CD14-positive monocyte (primary cell): ENCODE measurements around the gene S100Z. TPM values are rescaled to one million over a fixed set of nuclear protein-coding genes. Genes with fewer than 3 reads are reported as not detected.
"Not testable (repeated sequence)": the region's sequence is repeated elsewhere in the genome, so short reads cannot be mapped to it uniquely, and the experiment has no call there.

Experiments used
- DNase-seq, 3 donors: peaks; one replicate each; pipeline ENCODE4 v3.0.0-alpha.2; 2011 to 2022
- H2AFZ ChIP-seq: 2 replicates; pipeline ENCODE4 v1.6.0; 2012; ENCODE audit warnings: mild to moderate bottlenecking, low read depth, low read length, inconsistent platforms; ENCODE audit not compliant: insufficient read depth, poor library complexity, severe bottlenecking
- H3K27ac ChIP-seq, 2 donors: 1 replicate in 1 of 2; 2 replicates in 1 of 2; pipeline ENCODE4 v1.5.1; 2012 to 2013; ENCODE audit warnings: low read length in 2 of 2, control low read depth in 1 of 2, inconsistent platforms in 1 of 2, low read depth in 1 of 2, mild to moderate bottlenecking in 1 of 2
- H3K27me3 ChIP-seq, 2 donors: one replicate each; pipeline versions ENCODE4 v1.6.0 to v1.6.1; 2011 to 2013; ENCODE audit warnings: low read length in 2 of 2; ENCODE audit not compliant: control insufficient read depth in 2 of 2, insufficient read depth in 2 of 2
- H3K36me3 ChIP-seq, 2 donors: replicated peaks in 1 of 2; 1 replicate in 1 of 2; 2 replicates in 1 of 2; pipeline versions ENCODE4 v1.5.1 to v1.6.1; 2012 to 2013; ENCODE audit warnings: low read length in 2 of 2, control low read depth in 1 of 2, inconsistent platforms in 1 of 2, mild to moderate bottlenecking in 1 of 2; ENCODE audit not compliant: insufficient read depth in 2 of 2, control insufficient read depth in 1 of 2
- H3K4me1 ChIP-seq, 2 donors: 1 replicate in 1 of 2; 2 replicates in 1 of 2; pipeline versions ENCODE4 v1.5.1 to v1.6.1; 2012 to 2013; ENCODE audit warnings: low read length in 2 of 2, control low read depth in 1 of 2, inconsistent platforms in 1 of 2, mild to moderate bottlenecking in 1 of 2, moderate library complexity in 1 of 2; ENCODE audit not compliant: insufficient read depth in 2 of 2, control insufficient read depth in 1 of 2
- H3K4me2 ChIP-seq: replicated peaks from 2 replicates; pipeline ENCODE3; 2012; ENCODE audit warnings: low read length, moderate library complexity, mild to moderate bottlenecking; ENCODE audit not compliant: poor library complexity, severe bottlenecking; ENCODE audit errors: extremely low read depth
- H3K4me3 ChIP-seq, 3 experiments: fragments of 200-600 bp in 1 of 3; sonication (generic) in 1 of 3; replicated peaks in 1 of 3; 1 replicate in 2 of 3; 2 replicates in 1 of 3; pipeline ENCODE4 v1.5.1; 2011 to 2013; ENCODE audit warnings: low read length in 3 of 3, mild to moderate bottlenecking in 3 of 3, control low read depth in 2 of 3, low read depth in 2 of 3, inconsistent platforms in 1 of 3, moderate library complexity in 1 of 3
- H3K79me2 ChIP-seq: 2 replicates; pipeline ENCODE4 v1.6.0; 2012; ENCODE audit warnings: mild to moderate bottlenecking, control low read depth, inconsistent platforms, low read length, moderate library complexity; ENCODE audit not compliant: insufficient read depth
- H3K9ac ChIP-seq: 2 replicates; pipeline ENCODE4 v1.6.0; 2017; ENCODE audit warnings: low read length, mild to moderate bottlenecking; ENCODE audit not compliant: insufficient read depth, poor library complexity, severe bottlenecking
- H3K9me3 ChIP-seq, 2 donors: replicated peaks in 1 of 2; 1 replicate in 1 of 2; 2 replicates in 1 of 2; pipeline versions ENCODE4 v1.5.1 to v1.6.1; 2012 to 2013; ENCODE audit warnings: low read length in 2 of 2, control low read depth in 1 of 2; ENCODE audit not compliant: control insufficient read depth in 1 of 2, insufficient read depth in 1 of 2
- H4K20me1 ChIP-seq: 2 replicates; pipeline ENCODE4 v1.6.0; 2012; ENCODE audit warnings: mild to moderate bottlenecking, low read length, control low read depth, moderate library complexity; ENCODE audit not compliant: insufficient read depth
- H3K27ac Mint-ChIP-seq, 7 donors: one replicate each; pipeline ENCODE4 v1.8.0; 2020; ENCODE audit warnings: mild to moderate bottlenecking in 7 of 7, mixed read lengths in 7 of 7, moderate library complexity in 6 of 7, inconsistent platforms in 2 of 7
- H3K27me3 Mint-ChIP-seq, 3 donors: one replicate each; pipeline ENCODE4 v1.8.0; 2021 to 2022; ENCODE audit warnings: low read depth in 3 of 3, mild to moderate bottlenecking in 3 of 3, mixed read lengths in 3 of 3, moderate library complexity in 3 of 3, inconsistent platforms in 1 of 3
- H3K36me3 Mint-ChIP-seq, 2 donors: one replicate each; pipeline ENCODE4 v1.8.0; 2020; ENCODE audit warnings: mixed read lengths in 2 of 2, inconsistent platforms in 1 of 2, mild to moderate bottlenecking in 1 of 2
- H3K4me1 Mint-ChIP-seq: one replicate; pipeline ENCODE4 v1.8.0; 2020; ENCODE audit warnings: mild to moderate bottlenecking, mixed read lengths
- H3K4me3 Mint-ChIP-seq, 2 donors: one replicate each; pipeline ENCODE4 v1.8.0; 2020; ENCODE audit warnings: mild to moderate bottlenecking in 2 of 2, mixed read lengths in 2 of 2, moderate library complexity in 1 of 2
- H3K9me3 Mint-ChIP-seq, 7 donors: one replicate each; pipeline ENCODE4 v1.8.0; 2020 to 2022; ENCODE audit warnings: mixed read lengths in 7 of 7, mild to moderate bottlenecking in 6 of 7, moderate library complexity in 6 of 7, inconsistent platforms in 2 of 7
- WGBS: methylation state at CpG from one replicate; pipeline ENCODE4 v1.1.5; 2013; ENCODE audit warnings: missing lambda C conversion rate; ENCODE audit not compliant: insufficient coverage; 5-methylcytosine and 5-hydroxymethylcytosine counted together
- intact Hi-C, 2 donors: fragments of 100-400 bp; cut with micrococcal nuclease; formaldehyde crosslinking; loops; one replicate each; pipeline versions ENCODE4 v1.15.0 to v1.15.1; 2023
- polyA plus RNA-seq, 3 donors: library from polyadenylated mRNA; depleted of rRNA in 1 of 3; unstranded in 2 of 3; stranded (reverse) in 1 of 3; fragments of 300-500 nt in 2 of 3; fragments of >200 nt in 1 of 3; fragmentation: Illumina TruSeq in 2 of 3; gene quantifications; 1 replicate in 2 of 3; 2 replicates in 1 of 3; pipeline ENCODE4 v1.2.3, GENCODE V29; 2012 to 2021
- TF ChIP-seq, protein P1 (sequence below): fragments of 200-600 bp; IDR thresholded peaks from one replicate; pipeline ENCODE4 v1.8.0; 2022; ENCODE audit warnings: antibody characterized with exemption, mild to moderate bottlenecking

The S100Z gene
- polyA plus RNA-seq, 3 donors, result 13.4 to 39.3 (median 21.2) TPM

DNA sequence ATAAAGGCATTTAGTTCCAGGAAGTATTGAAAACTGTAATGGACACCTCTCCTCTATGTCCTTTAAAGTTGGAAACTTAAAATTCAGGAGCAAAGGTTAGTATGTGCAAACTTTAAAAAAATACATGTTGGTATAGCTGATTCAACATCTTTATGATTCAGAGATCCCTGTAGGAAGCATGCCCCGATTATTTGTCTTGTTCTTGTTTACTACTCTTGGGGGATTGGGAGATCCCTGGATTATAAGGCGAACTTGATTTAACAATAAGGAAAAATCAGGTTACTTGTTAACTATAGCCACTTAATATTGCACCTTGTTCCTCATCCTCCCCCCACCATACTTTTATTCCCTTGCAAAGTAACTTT, 29.3 kb upstream of the S100Z start:
- no peak for DNase-seq
- peaks cover 28% of the 10 kb centered on the region for H3K4me1 Mint-ChIP-seq
- Histone ChIP-seq H4K20me1 (no peaks in the 10 kb centered on the region), H3K36me3 (no peaks in the 10 kb centered on the region), H3K9me3 (no peaks in the 10 kb centered on the region), H3K27ac (peak overlapping the region in 1 of 2 donors; percentile 52), H3K27me3 (peaks cover 4 to 37% of the 10 kb centered on the region in 2 donors), H3K79me2 (no peaks in the 10 kb centered on the region), H3K4me2 (peak overlapping the region; percentile 98), H3K9ac (no peak overlapping the region), H2AFZ (peak overlapping the region; percentile 94), H3K4me3 (peak overlapping the region in 2 of 3 experiments; percentile 54 to 94), H3K4me1 (peaks cover 17 to 29% of the 10 kb centered on the region in 2 donors)
- peaks cover 20 to 36% (median 26%) of the 10 kb centered on the region in 3 donors for H3K27me3 Mint-ChIP-seq
- WGBS, result no CpG with 5 or more reads among the region's 2 CpGs
- peaks cover 0 to 3% (median 0%) of the 10 kb centered on the region in 7 donors for H3K9me3 Mint-ChIP-seq
- H3K36me3 Mint-ChIP-seq, result peaks cover 5 to 11% of the 10 kb centered on the region in 2 donors
- intact Hi-C loops, result no loop called here
- TF ChIP-seq, protein P1, sequence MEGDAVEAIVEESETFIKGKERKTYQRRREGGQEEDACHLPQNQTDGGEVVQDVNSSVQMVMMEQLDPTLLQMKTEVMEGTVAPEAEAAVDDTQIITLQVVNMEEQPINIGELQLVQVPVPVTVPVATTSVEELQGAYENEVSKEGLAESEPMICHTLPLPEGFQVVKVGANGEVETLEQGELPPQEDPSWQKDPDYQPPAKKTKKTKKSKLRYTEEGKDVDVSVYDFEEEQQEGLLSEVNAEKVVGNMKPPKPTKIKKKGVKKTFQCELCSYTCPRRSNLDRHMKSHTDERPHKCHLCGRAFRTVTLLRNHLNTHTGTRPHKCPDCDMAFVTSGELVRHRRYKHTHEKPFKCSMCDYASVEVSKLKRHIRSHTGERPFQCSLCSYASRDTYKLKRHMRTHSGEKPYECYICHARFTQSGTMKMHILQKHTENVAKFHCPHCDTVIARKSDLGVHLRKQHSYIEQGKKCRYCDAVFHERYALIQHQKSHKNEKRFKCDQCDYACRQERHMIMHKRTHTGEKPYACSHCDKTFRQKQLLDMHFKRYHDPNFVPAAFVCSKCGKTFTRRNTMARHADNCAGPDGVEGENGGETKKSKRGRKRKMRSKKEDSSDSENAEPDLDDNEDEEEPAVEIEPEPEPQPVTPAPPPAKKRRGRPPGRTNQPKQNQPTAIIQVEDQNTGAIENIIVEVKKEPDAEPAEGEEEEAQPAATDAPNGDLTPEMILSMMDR, result no peak
- peak overlapping the region; percentile 92 to 97 for H3K4me3 Mint-ChIP-seq
- no peak overlapping the region for H3K27ac Mint-ChIP-seq

DNA sequence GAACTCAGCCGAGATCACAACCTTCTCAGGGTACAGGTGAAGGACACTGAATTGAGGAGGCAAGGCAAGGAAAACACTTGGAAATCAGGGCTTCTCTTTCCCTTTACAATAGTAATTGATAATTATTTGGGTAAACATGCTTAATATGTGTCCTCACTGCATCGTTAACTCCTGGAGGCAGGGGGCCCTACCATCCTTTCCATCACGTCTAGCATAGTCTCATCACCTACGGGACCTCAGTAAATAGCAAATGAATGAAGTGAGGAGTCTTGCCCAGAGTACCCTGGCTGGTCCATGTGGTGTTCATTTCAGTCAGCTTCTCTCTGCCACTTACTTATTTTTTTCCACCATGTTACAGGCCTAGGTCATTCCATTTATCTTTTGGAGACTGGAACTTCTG, 28.7 kb upstream of the S100Z start:
- peaks cover 17 to 29% of the 10 kb centered on the region in 2 donors for H3K4me1 ChIP-seq
- H3K36me3 ChIP-seq, result no peaks in the 10 kb centered on the region
- intact Hi-C loops, result no loop called here
- no CpG with 5 or more reads among the region's 4 CpGs for WGBS
- no peak overlapping the region for H3K27ac ChIP-seq
- DNase-seq, result no peak
- TF ChIP-seq, protein P1, result no peak
- no peak overlapping the region for H3K9ac ChIP-seq
- peak overlapping the region; percentile 98 for H3K4me2 ChIP-seq
- no peaks in the 10 kb centered on the region for H3K9me3 ChIP-seq
- Mint-ChIP-seq H3K4me1 (peaks cover 29% of the 10 kb centered on the region), H3K36me3 (peaks cover 5 to 11% of the 10 kb centered on the region in 2 donors), H3K27me3 (peaks cover 19 to 35% (median 26%) of the 10 kb centered on the region in 3 donors), H3K27ac (no peak overlapping the region), H3K9me3 (peaks cover 0 to 3% (median 0%) of the 10 kb centered on the region in 7 donors), H3K4me3 (peak overlapping the region; percentile 6 to 31)
- H3K4me3 ChIP-seq, result no peak overlapping the region
- H2AFZ ChIP-seq, result no peak overlapping the region
- no peaks in the 10 kb centered on the region for H4K20me1 ChIP-seq
- H3K79me2 ChIP-seq, result no peaks in the 10 kb centered on the region
- peaks cover 4 to 37% of the 10 kb centered on the region in 2 donors for H3K27me3 ChIP-seq

- peaks cover 4 to 35% of the 10 kb centered on the region in 2 donors for H3K27me3 ChIP-seq
- H3K4me1 ChIP-seq, result peaks cover 17 to 29% of the 10 kb centered on the region in 2 donors
- peaks cover 30% of the 10 kb centered on the region for H3K4me1 Mint-ChIP-seq
- H3K79me2 ChIP-seq, H3K4me3 Mint-ChIP-seq, H2AFZ ChIP-seq, H3K4me2 ChIP-seq, H3K9ac ChIP-seq, H3K9me3 ChIP-seq, intact Hi-C loops, H3K4me3 ChIP-seq, H3K27ac ChIP-seq, H3K36me3 ChIP-seq, H4K20me1 ChIP-seq, H3K9me3 Mint-ChIP-seq, DNase-seq, H3K27ac Mint-ChIP-seq: not testable (repeated sequence)
- peaks cover 5 to 11% of the 10 kb centered on the region in 2 donors for H3K36me3 Mint-ChIP-seq
- peaks cover 19 to 33% (median 23%) of the 10 kb centered on the region in 3 donors for H3K27me3 Mint-ChIP-seq
- WGBS, result 81% methylated on average over 3 of the region's 7 CpGs
Measured at GRCh38 chr5:76822105-76822731, 27.6 kb upstream of the S100Z start.
